Activated naive CD8-positive, alpha-beta T cell treated with anti-CD3 and anti-CD28 coated beads, Interleukin-2, amount 10 ng/mL, durations not matched to agents 7 days and 5 days (primary cell): Measurements from ENCODE around the gene TOR1AIP2. TPM values are rescaled to one million over a fixed set of nuclear protein-coding genes. Genes with fewer than 3 reads are reported as not detected.

Experiments used
- ATAC-seq: fragments of 150-1000 bp; cut with Tn5 transposase; one replicate; pipeline ENCODE4 v1.10.0; 2021; ENCODE audit warnings: low read depth, moderate library complexity
- POLR2A ChIA-PET: fragments of 350-600 bp; sonication (Branson Sonifier 250); formaldehyde crosslinking; loops from one replicate; lab custom pipeline; 2021; ENCODE audit warnings: antibody characterized with exemption; lab: Charles Lee
- DNase-seq: peaks from one replicate; pipeline ENCODE4 v3.0.0; 2021
- H3K27ac Mint-ChIP-seq: one replicate; pipeline ENCODE4 v1.8.0; 2022; ENCODE audit warnings: mild to moderate bottlenecking, mixed read lengths
- H3K27me3 Mint-ChIP-seq: one replicate; pipeline ENCODE4 v1.8.0; 2022; ENCODE audit warnings: mild to moderate bottlenecking, moderate library complexity, mixed read lengths
- H3K36me3 Mint-ChIP-seq: one replicate; pipeline ENCODE4 v1.8.0; 2021; ENCODE audit warnings: mild to moderate bottlenecking, mixed read lengths
- H3K4me1 Mint-ChIP-seq: one replicate; pipeline ENCODE4 v1.8.0; 2021; ENCODE audit warnings: mixed read lengths
- H3K4me3 Mint-ChIP-seq: one replicate; pipeline ENCODE4 v1.8.0; 2022; ENCODE audit warnings: mild to moderate bottlenecking, moderate library complexity, mixed read lengths
- H3K9me3 Mint-ChIP-seq: one replicate; pipeline ENCODE4 v1.8.0; 2021; ENCODE audit warnings: mixed read lengths
- total RNA-seq, 2 experiments: library from RNA; stranded (reverse); gene quantifications; one replicate each; pipeline ENCODE4 v1.2.3, GENCODE V29; 2021

Gene TOR1AIP2
- total RNA-seq, 2 experiments from 2014 or later: 45.6 to 48.5 TPM

DNA sequence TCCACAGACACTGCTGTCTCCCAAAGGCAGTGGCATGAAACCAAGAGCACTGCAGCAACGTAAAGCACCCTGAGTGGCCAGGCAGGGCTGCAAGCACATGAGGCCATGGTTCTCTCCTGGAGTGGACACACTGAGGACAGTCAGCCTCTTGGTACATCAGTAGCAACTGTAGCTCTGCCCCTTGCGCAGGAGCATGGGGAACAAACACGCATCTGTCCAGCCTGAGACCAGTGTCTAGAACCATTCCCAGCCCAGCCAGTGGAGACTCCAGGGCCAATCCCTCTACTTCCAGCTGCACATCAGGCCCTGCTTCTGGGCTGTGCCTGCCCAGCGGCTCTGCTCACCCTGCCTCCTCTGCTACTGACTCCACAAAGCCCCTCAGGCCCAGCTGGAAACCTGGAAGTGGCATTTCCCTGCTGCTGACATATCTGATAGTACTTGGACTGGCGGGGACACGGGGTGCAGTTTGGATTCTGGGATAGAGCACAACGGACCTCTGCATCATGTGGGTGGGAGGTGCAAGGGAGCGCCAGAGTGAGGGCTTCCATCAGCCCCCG lies 49.0 kb downstream of the TOR1AIP2 start:
- H3K27me3 Mint-ChIP-seq: no peaks in the 10 kb centered on the region
- H3K9me3 Mint-ChIP-seq: no peaks in the 10 kb centered on the region
- no peaks in the 10 kb centered on the region for H3K36me3 Mint-ChIP-seq
- H3K4me3 Mint-ChIP-seq: no peak overlapping the region
- DNase-seq: no peak
- H3K4me1 Mint-ChIP-seq: peaks cover 23% of the 10 kb centered on the region
- POLR2A ChIA-PET: no interaction called here
- no peak overlapping the region for H3K27ac Mint-ChIP-seq
- no peak for ATAC-seq

- ATAC-seq (no peak), DNase-seq (no peak)
- H3K4me1 Mint-ChIP-seq: peaks cover 12% of the 10 kb centered on the region
- POLR2A ChIA-PET: no interaction called here
- H3K36me3 Mint-ChIP-seq: no peaks in the 10 kb centered on the region
- no peaks in the 10 kb centered on the region for H3K27me3 Mint-ChIP-seq
- H3K27ac Mint-ChIP-seq: no peak overlapping the region
- no peaks in the 10 kb centered on the region for H3K9me3 Mint-ChIP-seq
- no peak overlapping the region for H3K4me3 Mint-ChIP-seq
Observed at GRCh38 chr1:179826626-179827280, 50.9 kb downstream of the TOR1AIP2 start.

- DNase-seq (no peak), ATAC-seq (no peak)
- POLR2A ChIA-PET: no interaction called here
- Mint-ChIP-seq H3K27ac (no peak overlapping the region), H3K36me3 (no peaks in the 10 kb centered on the region), H3K9me3 (no peaks in the 10 kb centered on the region), H3K27me3 (no peaks in the 10 kb centered on the region), H3K4me3 (no peak overlapping the region), H3K4me1 (peaks cover 4% of the 10 kb centered on the region)
Observed at GRCh38 chr1:179825798-179826460, 51.7 kb downstream of the TOR1AIP2 start.

- Mint-ChIP-seq H3K4me1 (no peaks in the 10 kb centered on the region), H3K27me3 (no peaks in the 10 kb centered on the region), H3K9me3 (no peaks in the 10 kb centered on the region), H3K36me3 (no peaks in the 10 kb centered on the region), H3K27ac (no peak overlapping the region), H3K4me3 (no peak overlapping the region)
- DNase-seq: no peak
- no peak for ATAC-seq
- POLR2A ChIA-PET: no interaction called here
Observed at GRCh38 chr1:179825206-179825605, 52.4 kb downstream of the TOR1AIP2 start.

DNA sequence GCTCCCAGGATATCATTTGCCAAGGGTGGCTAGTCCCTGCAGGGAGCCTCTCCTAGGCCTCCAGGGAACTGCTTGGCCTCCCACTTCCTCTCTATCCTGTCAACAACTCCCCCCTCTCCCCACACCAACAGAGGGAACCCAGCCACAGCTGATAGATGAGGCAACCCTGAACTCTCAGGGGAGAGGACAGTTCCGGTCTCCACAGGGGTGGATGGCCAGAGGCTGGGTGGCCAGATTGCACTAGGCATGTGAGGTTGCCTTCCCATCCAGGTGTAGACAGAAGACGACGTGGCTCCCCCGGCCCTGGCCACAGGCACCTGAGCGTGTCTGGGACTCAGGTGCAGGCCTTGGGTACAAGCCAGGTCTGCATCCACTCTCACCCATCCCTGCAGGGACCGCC lies 53.3 kb downstream of the TOR1AIP2 start:
- no peaks in the 10 kb centered on the region for H3K9me3 Mint-ChIP-seq
- no peak for ATAC-seq
- no peaks in the 10 kb centered on the region for H3K27me3 Mint-ChIP-seq
- no peaks in the 10 kb centered on the region for H3K36me3 Mint-ChIP-seq
- DNase-seq: no peak
- no peaks in the 10 kb centered on the region for H3K4me1 Mint-ChIP-seq
- no peak overlapping the region for H3K27ac Mint-ChIP-seq
- POLR2A ChIA-PET: no interaction called here
- no peak overlapping the region for H3K4me3 Mint-ChIP-seq

DNA sequence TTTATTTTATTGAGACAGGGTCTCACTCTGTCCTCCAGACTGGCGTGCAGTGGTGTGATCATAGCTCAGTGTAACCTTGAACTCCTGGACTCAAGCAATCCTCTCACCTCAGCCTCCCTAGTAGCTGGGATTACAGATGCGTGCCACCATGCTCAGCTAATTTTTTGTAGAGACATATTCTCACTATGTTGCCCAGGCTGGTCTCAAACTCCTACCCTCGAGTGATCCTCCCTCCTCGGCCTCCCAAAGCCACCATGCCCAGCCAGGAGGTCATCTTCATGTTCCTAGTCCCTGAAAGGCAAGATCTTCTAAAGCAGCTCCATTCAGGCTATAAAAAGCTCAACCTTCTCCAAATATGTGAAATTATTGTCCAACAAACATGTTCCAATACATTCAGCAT lies 53.9 kb downstream of the TOR1AIP2 start:
- DNase-seq (no peak), ATAC-seq (no peak)
- H3K27me3 Mint-ChIP-seq: peaks cover 2% of the 10 kb centered on the region
- H3K9me3 Mint-ChIP-seq: no peaks in the 10 kb centered on the region
- H3K4me3 Mint-ChIP-seq: no peak overlapping the region
- no peaks in the 10 kb centered on the region for H3K4me1 Mint-ChIP-seq
- H3K27ac Mint-ChIP-seq: no peak overlapping the region
- POLR2A ChIA-PET: no interaction called here
- no peaks in the 10 kb centered on the region for H3K36me3 Mint-ChIP-seq

DNA sequence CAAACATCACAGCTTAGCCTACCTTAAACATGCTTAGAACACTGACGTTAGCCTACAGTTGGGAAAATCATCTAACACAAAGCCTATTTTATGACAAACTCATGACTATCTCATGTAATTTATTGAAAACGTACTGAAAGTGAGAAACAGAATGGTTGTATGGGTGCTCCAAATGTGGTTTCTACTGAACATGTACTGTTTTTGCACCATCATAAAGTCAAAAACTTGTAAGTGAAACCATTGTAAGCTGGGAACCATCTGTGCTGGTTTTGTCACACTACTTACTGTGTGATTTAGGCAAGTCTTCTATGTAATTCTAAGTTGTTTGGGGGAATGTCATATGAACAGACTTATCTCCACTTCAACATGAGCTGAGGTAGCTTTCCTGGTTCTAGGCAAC lies 55.5 kb downstream of the TOR1AIP2 start:
- POLR2A ChIA-PET: interaction anchor here (0.5 kb wide), 1 partner anchor 1113 kb away, joined by 3 read pairs; no protein-coding TSS in a partner anchor
- no peak for DNase-seq
- H3K9me3 Mint-ChIP-seq: no peaks in the 10 kb centered on the region
- no peak for ATAC-seq
- no peak overlapping the region for H3K4me3 Mint-ChIP-seq
- no peak overlapping the region for H3K27ac Mint-ChIP-seq
- H3K27me3 Mint-ChIP-seq: peaks cover 2% of the 10 kb centered on the region
- no peaks in the 10 kb centered on the region for H3K4me1 Mint-ChIP-seq
- H3K36me3 Mint-ChIP-seq: no peaks in the 10 kb centered on the region

DNA sequence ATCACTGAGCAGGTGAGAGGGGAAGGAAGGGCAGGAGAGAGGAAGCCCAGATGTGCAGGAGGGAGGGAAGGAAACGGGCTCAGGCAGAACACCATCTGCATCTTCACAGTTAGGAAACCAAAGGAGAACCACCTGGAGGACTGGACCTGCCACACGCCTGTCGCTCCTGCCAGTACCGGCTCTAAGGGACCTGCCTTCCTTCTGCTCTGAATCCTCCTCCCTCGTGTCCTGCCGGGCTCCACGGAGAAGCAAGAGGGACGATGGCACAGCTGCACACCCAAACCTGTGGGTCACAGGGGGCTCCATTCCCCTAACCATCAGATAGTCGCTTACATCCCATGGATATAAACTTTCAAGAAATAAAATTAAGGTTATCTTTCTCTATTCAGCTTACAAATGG lies 56.1 kb downstream of the TOR1AIP2 start:
- Mint-ChIP-seq H3K27me3 (peaks cover 2% of the 10 kb centered on the region), H3K9me3 (no peaks in the 10 kb centered on the region), H3K4me3 (no peak overlapping the region), H3K4me1 (no peaks in the 10 kb centered on the region), H3K36me3 (no peaks in the 10 kb centered on the region), H3K27ac (no peak overlapping the region)
- DNase-seq (no peak), ATAC-seq (no peak)
- POLR2A ChIA-PET: no interaction called here

DNA sequence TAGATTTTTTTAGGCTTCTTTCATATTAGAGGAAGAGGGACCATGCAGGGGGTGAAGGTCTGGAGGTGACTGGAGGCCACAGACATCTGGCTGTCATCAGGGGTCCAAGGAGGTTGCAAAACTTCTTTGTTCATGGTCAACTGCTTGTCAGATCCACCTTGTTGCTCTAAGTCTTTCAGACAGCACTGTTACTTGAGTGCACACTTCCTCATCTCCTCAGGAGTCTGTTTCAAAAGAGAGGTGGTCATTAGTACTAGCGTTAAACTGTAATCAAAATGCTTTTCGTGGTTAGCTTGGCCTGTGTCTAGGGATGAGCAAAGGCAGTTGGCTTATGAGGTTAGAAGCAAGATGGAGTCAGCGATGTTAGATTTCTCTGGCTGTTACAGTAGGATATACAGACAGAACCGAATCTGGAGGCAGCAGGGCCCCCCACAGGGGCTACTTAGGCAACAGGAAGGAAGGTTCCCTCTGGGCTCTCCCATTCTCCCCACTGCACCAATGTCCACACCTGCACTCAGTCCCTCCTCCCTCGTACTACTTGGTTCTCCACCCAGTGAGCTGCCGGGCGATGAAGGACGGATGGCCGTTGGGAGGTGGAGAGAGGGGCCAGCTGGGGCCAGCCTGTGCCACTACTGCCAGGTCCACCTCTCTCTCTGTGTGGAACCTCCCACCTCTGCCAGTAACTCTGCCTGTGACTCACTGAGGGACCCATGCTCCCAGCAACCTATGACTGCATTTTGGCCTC lies 57.2 kb downstream of the TOR1AIP2 start:
- POLR2A ChIA-PET: no interaction called here
- H3K4me3 Mint-ChIP-seq: no peak overlapping the region
- peaks cover 3% of the 10 kb centered on the region for H3K4me1 Mint-ChIP-seq
- no peaks in the 10 kb centered on the region for H3K9me3 Mint-ChIP-seq
- DNase-seq: no peak
- peaks cover 4% of the 10 kb centered on the region for H3K27me3 Mint-ChIP-seq
- ATAC-seq: no peak
- H3K27ac Mint-ChIP-seq: no peak overlapping the region
- no peaks in the 10 kb centered on the region for H3K36me3 Mint-ChIP-seq

DNA sequence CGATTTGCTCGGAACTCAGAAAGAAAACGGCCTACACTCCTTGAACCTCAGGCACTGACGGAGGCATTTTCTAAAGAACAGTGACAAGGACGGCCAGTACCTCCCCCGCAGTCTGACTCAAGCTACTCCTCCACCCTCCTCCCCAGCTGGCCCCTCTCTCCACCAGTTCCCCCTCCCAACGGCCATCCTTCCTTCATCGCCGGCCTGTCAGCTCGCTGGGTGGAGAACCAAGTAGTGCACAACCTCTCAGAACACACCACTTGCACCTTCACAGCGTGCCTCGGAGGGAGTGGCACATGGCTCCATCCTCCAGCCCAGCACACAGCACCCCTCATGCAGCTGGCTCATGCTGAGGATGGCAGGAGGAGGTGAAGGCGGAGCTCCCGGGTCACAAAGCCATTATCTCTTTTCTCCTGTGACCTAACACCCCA lies 58.8 kb downstream of the TOR1AIP2 start:
- DNase-seq: no peak
- POLR2A ChIA-PET: no interaction called here
- no peak for ATAC-seq
- Mint-ChIP-seq H3K9me3 (no peaks in the 10 kb centered on the region), H3K36me3 (no peaks in the 10 kb centered on the region), H3K27ac (no peak overlapping the region), H3K27me3 (peaks cover 4% of the 10 kb centered on the region), H3K4me3 (no peak overlapping the region), H3K4me1 (peaks cover 11% of the 10 kb centered on the region)

DNA sequence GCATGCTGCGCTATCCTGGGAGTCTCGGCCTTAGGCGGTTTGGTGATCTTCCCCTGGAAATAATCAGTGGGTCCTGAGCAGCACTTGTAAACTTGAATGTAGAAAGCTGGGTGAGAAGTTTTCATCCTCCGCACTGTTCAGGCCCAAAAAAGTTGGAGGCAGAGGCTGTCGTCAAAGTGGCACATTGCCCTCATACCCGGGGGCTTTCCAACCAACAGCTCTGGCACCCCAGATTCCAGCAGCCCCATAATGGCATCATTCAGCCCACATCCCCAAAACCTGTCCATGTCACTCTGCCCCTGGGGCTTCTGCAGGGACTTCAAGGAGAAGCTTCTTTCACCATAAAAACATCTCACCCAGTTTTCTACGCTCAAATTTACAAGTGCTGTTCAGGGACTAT lies 59.3 kb downstream of the TOR1AIP2 start:
- H3K9me3 Mint-ChIP-seq: no peaks in the 10 kb centered on the region
- H3K27me3 Mint-ChIP-seq: peaks cover 4% of the 10 kb centered on the region

DNA sequence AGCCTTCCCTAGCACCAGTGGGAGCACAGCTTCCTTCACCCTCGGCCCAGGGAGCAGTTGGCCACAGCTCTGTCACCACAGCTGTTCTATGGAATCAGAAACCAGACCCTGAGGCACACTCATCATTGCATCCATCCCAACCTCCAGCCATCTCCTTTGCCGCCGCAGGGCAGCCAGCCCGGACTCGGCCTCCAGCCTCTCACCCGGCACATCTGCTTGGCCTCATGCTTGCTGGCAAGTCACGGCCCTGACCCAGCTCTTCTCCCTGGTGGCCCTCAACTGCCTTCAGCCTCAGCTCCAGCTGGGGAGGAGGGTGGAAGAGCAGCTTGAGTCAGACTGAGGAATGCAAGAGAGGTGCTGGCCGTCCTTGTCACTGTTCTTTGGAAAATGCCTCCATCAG lies 59.8 kb downstream of the TOR1AIP2 start:
- ATAC-seq (no peak), DNase-seq (no peak)
- Mint-ChIP-seq H3K4me1 (peaks cover 11% of the 10 kb centered on the region), H3K4me3 (no peak overlapping the region), H3K27me3 (peaks cover 4% of the 10 kb centered on the region), H3K36me3 (no peaks in the 10 kb centered on the region), H3K9me3 (no peaks in the 10 kb centered on the region), H3K27ac (no peak overlapping the region)
- POLR2A ChIA-PET: no interaction called here

More for the DNA sequence above, 59.3 kb downstream of the TOR1AIP2 start:
- Mint-ChIP-seq H3K4me3 (no peak overlapping the region), H3K4me1 (peaks cover 11% of the 10 kb centered on the region), H3K36me3 (no peaks in the 10 kb centered on the region), H3K27ac (no peak overlapping the region)
- DNase-seq: no peak
- ATAC-seq: no peak
- POLR2A ChIA-PET: no interaction called here

DNA sequence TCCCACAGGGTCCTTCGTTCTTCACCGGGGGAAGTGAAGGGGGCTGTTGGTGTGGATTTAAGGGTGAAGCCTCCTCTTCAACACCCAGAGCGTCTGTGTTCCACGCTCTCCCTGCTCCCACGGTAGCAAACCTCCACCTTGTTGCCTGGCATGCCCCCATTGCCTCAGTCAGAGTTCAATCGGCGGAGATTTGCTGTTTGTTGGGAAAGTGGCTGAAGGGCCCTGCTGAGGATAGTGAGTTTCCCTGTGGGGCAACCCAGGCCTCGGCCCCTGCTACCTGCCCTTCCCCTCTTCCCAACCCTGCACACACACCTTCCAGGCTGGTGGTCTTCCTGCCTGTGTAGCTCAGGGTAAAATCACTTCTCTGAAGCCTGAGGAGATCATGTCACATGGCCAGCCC lies 60.5 kb downstream of the TOR1AIP2 start:
- Mint-ChIP-seq H3K4me3 (no peak overlapping the region), H3K27ac (no peak overlapping the region), H3K9me3 (no peaks in the 10 kb centered on the region), H3K36me3 (no peaks in the 10 kb centered on the region), H3K4me1 (peaks cover 11% of the 10 kb centered on the region), H3K27me3 (peaks cover 4% of the 10 kb centered on the region)
- no peak for DNase-seq
- POLR2A ChIA-PET: no interaction called here
- ATAC-seq: no peak
